PC-9 (cell line): ENCODE measurements around the gene MAPK10.

Source experiments
- CTCF ChIP-seq: fragments of 200-600 bp; sonication (generic); conservative IDR thresholded peaks from 2 replicates; pipeline ENCODE4 v1.6.1; 2017; ENCODE audit warnings: mixed run types, antibody characterized with exemption, mild to moderate bottlenecking, moderate library complexity
- EZH2 ChIP-seq: fragments of 200-600 bp; sonication (generic); IDR thresholded peaks from 2 replicates; pipeline ENCODE4 v1.8.0; 2017; ENCODE audit warnings: antibody characterized with exemption, low read depth

- no peak for TF ChIP-seq CTCF
- no peak for TF ChIP-seq EZH2
Observed at GRCh38 chr4:86221002-86221401, 138.9 kb downstream of the MAPK10 start.
